HG03175 (cell line): ENCODE results near the gene MIER2.

ENCODE experiments used
- ATAC-seq: cut with Tn5 transposase; IDR thresholded peaks from one replicate; pipeline ENCODE4 v1.9.1; 2021; ENCODE audit warnings: mild to moderate bottlenecking, moderate library complexity; ENCODE audit not compliant: unreplicated experiment

Gene MIER2

GRCh38 chr19:379796-380195 lies 35.2 kb upstream of the MIER2 start:
- no peak for ATAC-seq

GRCh38 chr19:378706-379105 lies 34.1 kb upstream of the MIER2 start:
- ATAC-seq = no peak

- no peak for ATAC-seq
Measured at GRCh38 chr19:377801-378581, 33.4 kb upstream of the MIER2 start.

GRCh38 chr19:376111-376470 lies 31.5 kb upstream of the MIER2 start:
- no peak for ATAC-seq

GRCh38 chr19:375395-376110 lies 31.0 kb upstream of the MIER2 start:
- no peak for ATAC-seq

GRCh38 chr19:374886-375235 lies 30.3 kb upstream of the MIER2 start:
- no peak for ATAC-seq

- no peak for ATAC-seq
Measured at GRCh38 chr19:374183-374885, 29.7 kb upstream of the MIER2 start.

- no peak for ATAC-seq
Measured at GRCh38 chr19:373391-374182, 29.0 kb upstream of the MIER2 start.

- no peak for ATAC-seq
Measured at GRCh38 chr19:372306-372890, 27.8 kb upstream of the MIER2 start.

GRCh38 chr19:371501-372168 lies 27.0 kb upstream of the MIER2 start:
- no peak for ATAC-seq

GRCh38 chr19:370641-371330 lies 26.2 kb upstream of the MIER2 start:
- ATAC-seq = no peak

GRCh38 chr19:369876-370275 lies 25.3 kb upstream of the MIER2 start:
- no peak for ATAC-seq

- no peak for ATAC-seq
Measured at GRCh38 chr19:369256-369655, 24.7 kb upstream of the MIER2 start.

GRCh38 chr19:368630-369024 lies 24.0 kb upstream of the MIER2 start:
- no peak for ATAC-seq

GRCh38 chr19:367963-368629 lies 23.5 kb upstream of the MIER2 start:
- ATAC-seq = no peak

- ATAC-seq = no peak
Measured at GRCh38 chr19:367561-367960, 23.0 kb upstream of the MIER2 start.

GRCh38 chr19:366951-367350 lies 22.4 kb upstream of the MIER2 start:
- no peak for ATAC-seq

GRCh38 chr19:366205-366783 lies 21.7 kb upstream of the MIER2 start:
- ATAC-seq = no peak
